Liver (tissue), 9 donors: ENCODE measurements around the gene ZNF195. TPM values are rescaled to one million over a fixed set of nuclear protein-coding genes. Genes with fewer than 3 reads are reported as not detected.
"Not testable (repeated sequence)": the region's sequence is repeated elsewhere in the genome, so short reads cannot be mapped to it uniquely, and the experiment has no call there.

Experiments
- DNase-seq: peaks from one replicate; pipeline ENCODE4 v3.0.0-alpha.2; 2017; ENCODE audit warnings: low spot score
- H3K27ac ChIP-seq, 2 donors: one replicate each; pipeline ENCODE4 v1.7.0; 2013; ENCODE audit warnings: inconsistent platforms in 2 of 2, low read length in 2 of 2, control low read depth in 1 of 2, low read depth in 1 of 2, mild to moderate bottlenecking in 1 of 2
- H3K27me3 ChIP-seq, 4 donors: one replicate each; pipeline versions ENCODE4 v1.6.1 to v1.7.0; 2013; ENCODE audit warnings: low read length in 3 of 4, inconsistent platforms in 1 of 4, mild to moderate bottlenecking in 1 of 4, moderate library complexity in 1 of 4; ENCODE audit not compliant: control insufficient read depth in 4 of 4, insufficient read depth in 4 of 4
- H3K36me3 ChIP-seq, 4 donors: one replicate each; pipeline versions ENCODE4 v1.6.1 to v1.7.0; 2013; ENCODE audit warnings: low read length in 3 of 4, mild to moderate bottlenecking in 3 of 4, low read depth in 1 of 4, moderate library complexity in 1 of 4; ENCODE audit not compliant: control insufficient read depth in 4 of 4, insufficient read depth in 3 of 4
- H3K4me1 ChIP-seq, 4 donors: one replicate each; pipeline versions ENCODE4 v1.6.1 to v1.7.0; 2013; ENCODE audit warnings: low read length in 3 of 4, mild to moderate bottlenecking in 3 of 4, moderate library complexity in 1 of 4; ENCODE audit not compliant: control insufficient read depth in 4 of 4, insufficient read depth in 4 of 4
- H3K4me3 ChIP-seq, 3 donors: one replicate each; pipeline versions ENCODE4 v1.6.1 to v1.7.0; 2013; ENCODE audit warnings: low read length in 3 of 3, control low read depth in 1 of 3, low read depth in 1 of 3, mild to moderate bottlenecking in 1 of 3
- H3K9ac ChIP-seq, 2 donors: one replicate each; pipeline ENCODE4 v1.7.0; 2013; ENCODE audit warnings: low read length in 2 of 2, mild to moderate bottlenecking in 2 of 2, moderate library complexity in 2 of 2, control low read depth in 1 of 2, low read depth in 1 of 2
- H3K9me3 ChIP-seq, 4 donors: one replicate each; pipeline versions ENCODE4 v1.6.1 to v1.7.0; 2013; ENCODE audit warnings: low read length in 3 of 4; ENCODE audit not compliant: control insufficient read depth in 4 of 4
- ATF3 ChIP-seq: IDR thresholded peaks from 2 replicates; pipeline ENCODE4 v1.6.1; 2016; ENCODE audit warnings: antibody characterized with exemption
- CTCF ChIP-seq: fragments of 150-350 bp; IDR thresholded peaks from 2 replicates; pipeline ENCODE4 v1.5.1; 2017; ENCODE audit warnings: improper control_type of control experiment, low read depth, low read length; ENCODE audit not compliant: missing input control
- EGR1 ChIP-seq, 2 donors: IDR thresholded peaks; 2 replicates each; pipeline ENCODE4 v1.6.1; 2016 to 2018; ENCODE audit warnings: antibody characterized with exemption in 2 of 2, low read depth in 2 of 2
- FOXA1 ChIP-seq: IDR thresholded peaks from 2 replicates; pipeline ENCODE4 v1.6.1; 2016; ENCODE audit warnings: antibody characterized with exemption
- FOXA2 ChIP-seq: IDR thresholded peaks from 2 replicates; pipeline ENCODE4 v1.6.1; 2016; ENCODE audit warnings: antibody characterized with exemption
- GABPA ChIP-seq, 2 donors: IDR thresholded peaks in 1 of 2; conservative IDR thresholded peaks in 1 of 2; 2 replicates each; pipeline ENCODE4 v1.6.1; 2016; ENCODE audit warnings: antibody characterized with exemption in 2 of 2, mild to moderate bottlenecking in 1 of 2, moderate library complexity in 1 of 2
- HNF4A ChIP-seq, 2 donors: conservative IDR thresholded peaks; 2 replicates each; pipeline ENCODE4 v1.6.1; 2016; ENCODE audit warnings: antibody characterized with exemption in 2 of 2, mild to moderate bottlenecking in 2 of 2
- HNF4G ChIP-seq: IDR thresholded peaks from 2 replicates; pipeline ENCODE4 v1.6.1; 2016; ENCODE audit warnings: antibody characterized with exemption
- MAX ChIP-seq: IDR thresholded peaks from 2 replicates; pipeline ENCODE4 v1.6.1; 2016; ENCODE audit warnings: antibody characterized with exemption
- NR2F2 ChIP-seq: IDR thresholded peaks from 2 replicates; pipeline ENCODE4 v1.6.1; 2016; ENCODE audit warnings: antibody characterized with exemption
- RAD21 ChIP-seq, 2 donors: IDR thresholded peaks; 2 replicates each; pipeline ENCODE4 v1.6.1; 2016; ENCODE audit warnings: antibody characterized with exemption in 2 of 2, mild to moderate bottlenecking in 2 of 2
- REST ChIP-seq: IDR thresholded peaks from 2 replicates; pipeline ENCODE4 v1.6.1; 2016; ENCODE audit warnings: antibody characterized with exemption, mild to moderate bottlenecking
- RXRA ChIP-seq, 2 donors: IDR thresholded peaks; 2 replicates each; pipeline ENCODE4 v1.6.1; 2017 to 2018; ENCODE audit warnings: antibody characterized with exemption in 2 of 2, mild to moderate bottlenecking in 1 of 2
- SP1 ChIP-seq: IDR thresholded peaks from 2 replicates; pipeline ENCODE4 v1.6.1; 2018; ENCODE audit warnings: antibody characterized with exemption, mild to moderate bottlenecking
- TAF1 ChIP-seq: conservative IDR thresholded peaks from 2 replicates; pipeline ENCODE4 v1.6.1; 2016; ENCODE audit warnings: antibody characterized with exemption, mild to moderate bottlenecking
- YY1 ChIP-seq: IDR thresholded peaks from 2 replicates; pipeline ENCODE4 v1.6.1; 2016; ENCODE audit warnings: antibody characterized with exemption, mild to moderate bottlenecking
- ZBTB33 ChIP-seq: IDR thresholded peaks from 2 replicates; pipeline ENCODE4 v1.6.1; 2016; ENCODE audit warnings: antibody characterized with exemption
- WGBS: extraction: QIAGEN DNeasy Blood & Tissue Kit; methylation state at CpG from one replicate; pipeline ENCODE4 v1.1.7; 2013; 5-methylcytosine and 5-hydroxymethylcytosine counted together
- polyA plus RNA-seq, 2 donors: library from polyadenylated mRNA; stranded (reverse) in 1 of 2; unstranded in 1 of 2; fragments of 200-250 nt in 1 of 2; fragments of >200 nt in 1 of 2; fragmentation: Nextera tagmentation in 1 of 2; extraction: Ambion mirVana in 1 of 2; gene quantifications; one replicate each; pipeline versions ENCODE4 v1.2.1 to v1.2.3, GENCODE V29; 2013 to 2015
- total RNA-seq, 2 donors: library from RNA; depleted of rRNA; stranded (reverse); fragments of >200 nt; gene quantifications; one replicate each; pipeline ENCODE4 v1.2.3, GENCODE V29; 2014
- donor health status: healthy.
- donor health status: healthy.
- donor health status: healthy.
- donor health status: healthy.
- donor health status: healthy.

ZNF195 gene
- total RNA-seq (10 to 100 TPM in 1 of 2 donors, 1 to 10 TPM in 1; 9.9 to 12.3 TPM), polyA plus RNA-seq (10 to 100 TPM in 1 of 2 donors, 1 to 10 TPM in 1; 4.3 to 12.4 TPM)

- Histone ChIP-seq H3K36me3 (peaks cover 1 to 22% (median 12%) of the 10 kb centered on the region in 4 donors), H3K4me3 (peak within 1 kb of the TSS; percentile 81 to 99 (median 84)), H3K4me1 (peaks cover 0 to 8% (median 2%) of the 10 kb centered on the region in 4 donors), H3K9me3 (peaks cover 4 to 11% (median 7%) of the 10 kb centered on the region in 4 donors), H3K27ac (peak within 1 kb of the TSS; percentile 53 to 67), H3K27me3 (peaks cover 0 to 2% (median 0%) of the 10 kb centered on the region in 4 donors), H3K9ac (peak within 1 kb of the TSS; percentile 49 to 81)
- peak; percentile 99 for DNase-seq
- TF ChIP-seq YY1 (peak; percentile 70), FOXA1 (no peak), ZBTB33 (no peak), EGR1 (IDR thresholded peaks at IDR 0.05; ENCODE audit: low read depth in 2 of 2) (peak in 1 of 2 donors; percentile 13), RAD21 (IDR thresholded peaks at IDR 0.05) (no peak), HNF4G (no peak), SP1 (peak; percentile 93), MAX (peak; percentile 85), HNF4A (conservative IDR thresholded peaks at IDR 0.05) (peak in 1 of 2 donors; percentile 24), CTCF (no peak), REST (peak; percentile 27), ATF3 (no peak), FOXA2 (no peak), NR2F2 (no peak), RXRA (IDR thresholded peaks at IDR 0.05) (peak in 1 of 2 donors; percentile 17), GABPA (IDR thresholded peaks at IDR 0.05 in 1 of 2, conservative IDR thresholded peaks at IDR 0.05 in 1 of 2) (peak; percentile 86 to 94), TAF1 (peak; percentile 44)
- WGBS, result 3% methylated on average over 54 of the region's 54 CpGs
Measured at GRCh38 chr11:3378426-3379423, at the start of gene ZNF195. Gene ZNF195 (minus strand): TSS chr11:3379146. CDS start chr11:3379040, 106 bp downstream.

GRCh38 chr11:3428076-3428475 is 49.1 kb upstream of the ZNF195 start:
- not testable (repeated sequence) for H3K36me3 ChIP-seq, H3K4me1 ChIP-seq, H3K4me3 ChIP-seq, H3K9ac ChIP-seq, H3K9me3 ChIP-seq, DNase-seq, H3K27ac ChIP-seq, H3K27me3 ChIP-seq
- 77% methylated on average over 10 of the region's 10 CpGs for WGBS

- H3K27me3 ChIP-seq, H3K9me3 ChIP-seq, H3K9ac ChIP-seq, H3K36me3 ChIP-seq, H3K4me3 ChIP-seq, H3K27ac ChIP-seq, DNase-seq: not testable (repeated sequence)
- peaks cover 0 to 10% (median 3%) of the 10 kb centered on the region in 4 donors for H3K4me1 ChIP-seq
- whole genome bisulfite sequencing, result 91% methylated on average over 8 of the region's 8 CpGs
Measured at GRCh38 chr11:3426541-3426940, 47.6 kb upstream of the ZNF195 start.
